WI38 (cell line): Measurements from ENCODE around the gene GSTM2.

Source experiments
- H3K4me3 ChIP-seq: 2 replicates; pipeline ENCODE4 v1.5.1; 2011; ENCODE audit warnings: low read depth, mild to moderate bottlenecking, control low read depth, low read length
- TF ChIP-seq, protein P1 (sequence below): IDR thresholded peaks from 2 replicates; pipeline ENCODE4 v1.5.1; 2012; ENCODE audit warnings: low read depth, mild to moderate bottlenecking, control low read depth, low read length

Gene GSTM2

DNA sequence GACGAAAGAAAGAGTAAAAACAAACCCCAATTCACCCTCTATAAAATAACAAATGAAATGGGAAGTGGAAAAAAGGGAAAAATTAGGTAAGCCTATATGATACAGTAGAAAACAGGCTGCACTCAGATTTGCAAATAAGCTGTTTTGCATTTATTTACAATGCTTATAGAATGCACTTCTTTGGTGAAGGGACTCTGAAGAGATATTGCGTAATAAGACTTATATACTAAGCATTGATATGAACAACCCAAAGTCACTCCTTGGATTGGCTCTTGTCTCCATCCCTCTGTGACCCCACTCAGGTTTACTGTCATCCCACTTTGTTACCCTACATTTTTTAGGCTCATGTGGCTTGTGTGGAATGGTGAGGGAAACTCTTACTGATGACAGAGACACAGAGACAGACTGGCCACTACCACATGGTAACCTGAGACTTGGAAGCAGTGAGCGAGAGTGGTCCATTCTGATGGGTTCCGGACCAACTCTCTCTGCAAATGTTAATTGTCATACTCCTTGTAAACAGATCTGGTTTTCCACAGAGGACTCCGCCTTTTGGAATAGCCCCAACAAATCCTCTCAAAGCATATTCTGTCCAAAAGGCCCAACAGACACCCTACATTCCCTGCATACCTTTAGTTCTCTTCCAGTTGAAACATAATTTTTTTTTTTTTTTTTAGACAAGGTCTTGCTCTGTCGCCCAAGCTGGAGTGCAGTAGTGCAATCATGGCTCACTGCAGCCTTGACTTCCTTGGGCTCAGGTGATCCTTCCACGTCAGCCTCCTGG, 55.2 kb downstream of the GSTM2 start:
- TF ChIP-seq, protein P1, sequence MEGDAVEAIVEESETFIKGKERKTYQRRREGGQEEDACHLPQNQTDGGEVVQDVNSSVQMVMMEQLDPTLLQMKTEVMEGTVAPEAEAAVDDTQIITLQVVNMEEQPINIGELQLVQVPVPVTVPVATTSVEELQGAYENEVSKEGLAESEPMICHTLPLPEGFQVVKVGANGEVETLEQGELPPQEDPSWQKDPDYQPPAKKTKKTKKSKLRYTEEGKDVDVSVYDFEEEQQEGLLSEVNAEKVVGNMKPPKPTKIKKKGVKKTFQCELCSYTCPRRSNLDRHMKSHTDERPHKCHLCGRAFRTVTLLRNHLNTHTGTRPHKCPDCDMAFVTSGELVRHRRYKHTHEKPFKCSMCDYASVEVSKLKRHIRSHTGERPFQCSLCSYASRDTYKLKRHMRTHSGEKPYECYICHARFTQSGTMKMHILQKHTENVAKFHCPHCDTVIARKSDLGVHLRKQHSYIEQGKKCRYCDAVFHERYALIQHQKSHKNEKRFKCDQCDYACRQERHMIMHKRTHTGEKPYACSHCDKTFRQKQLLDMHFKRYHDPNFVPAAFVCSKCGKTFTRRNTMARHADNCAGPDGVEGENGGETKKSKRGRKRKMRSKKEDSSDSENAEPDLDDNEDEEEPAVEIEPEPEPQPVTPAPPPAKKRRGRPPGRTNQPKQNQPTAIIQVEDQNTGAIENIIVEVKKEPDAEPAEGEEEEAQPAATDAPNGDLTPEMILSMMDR: no peak
- H3K4me3 ChIP-seq: no peak overlapping the region
